K562 (cell line): Measurements from ENCODE around the gene RTL10. TPM values are rescaled to one million over a fixed set of nuclear protein-coding genes. Genes with fewer than 3 reads are reported as not detected.

ENCODE experiments used
- ATAC-seq: fragments of 200-7000 bp; cut with Tn5 transposase; 3 replicates; pipeline ENCODE4 v1.9.1; 2020; ENCODE audit warnings: moderate library complexity
- BruUV-seq: library from RNA; stranded (reverse); fragments of 400-500 nt; replicated peaks from 2 replicates; lab custom pipeline; 2021; lab: Mats Ljungman, UMichigan
- CTCF ChIA-PET: fragments of 300-600 bp; formaldehyde crosslinking; extraction: SDS; loops from one replicate; lab custom pipeline; 2021; ENCODE audit warnings: low intra/inter-chr PET ratio; lab: Yijun Ruan, JAX
- POLR2A ChIA-PET: fragments of 300-600, 350-650 bp; sonication (Branson Sonifier 250); formaldehyde crosslinking; extraction: SDS; loops from one replicate; lab custom pipeline; 2021; ENCODE audit warnings: antibody characterized with exemption, inconsistent platforms; lab: Yijun Ruan, JAX
- DNase-seq, 4 experiments: peaks; one replicate each; pipeline versions ENCODE4 v3.0.0 to v3.0.0-alpha.2; 2011 to 2018; ENCODE audit warnings: low spot score in 3 of 4, mixed read lengths in 3 of 4; ENCODE audit errors: extremely low read depth in 1 of 4
- FAIRE-seq: peaks from 2 replicates; lab custom pipeline; 2011; peaks lifted over from hg19 to GRCh38; lab: Jason Lieb, UNC
- H2AFZ ChIP-seq: 2 replicates; pipeline ENCODE4 v1.6.0; 2011; ENCODE audit warnings: low read depth, low read length, control low read depth, inconsistent platforms
- H3K27ac ChIP-seq: fragments of 200-600 bp; 3 replicates; pipeline ENCODE4 v1.8.0; 2011; ENCODE audit warnings: low read depth, mild to moderate bottlenecking, control low read depth, inconsistent platforms, low read length, moderate library complexity, mixed read lengths; ENCODE audit errors: extremely low read depth
- H3K27me3 ChIP-seq, 2 experiments: fragments of 300-600 bp in 1 of 2; 2 replicates in 1 of 2; 3 replicates in 1 of 2; pipeline versions ENCODE4 v1.6.0 to v1.8.0; 2011; ENCODE audit warnings: inconsistent platforms in 2 of 2, low read length in 2 of 2, mild to moderate bottlenecking in 1 of 2, mixed read lengths in 1 of 2, moderate library complexity in 1 of 2; ENCODE audit not compliant: control insufficient read depth in 2 of 2, insufficient read depth in 2 of 2
- H3K36me3 ChIP-seq: fragments of 300-600 bp; 3 replicates; pipeline ENCODE4 v1.8.0; 2011; ENCODE audit warnings: mild to moderate bottlenecking, low read length, inconsistent platforms; ENCODE audit not compliant: control insufficient read depth, insufficient read depth
- H3K4me1 ChIP-seq, 2 experiments: fragments of 200-600 bp in 1 of 2; replicated peaks in 1 of 2; 2 replicates in 1 of 2; 3 replicates in 1 of 2; pipeline versions ENCODE4 v1.5.1 to v1.8.0; 2011; ENCODE audit warnings: inconsistent platforms in 2 of 2, low read length in 2 of 2, mild to moderate bottlenecking in 1 of 2, mixed read lengths in 1 of 2, moderate library complexity in 1 of 2; ENCODE audit not compliant: control insufficient read depth in 2 of 2, insufficient read depth in 2 of 2
- H3K4me2 ChIP-seq: 2 replicates; pipeline ENCODE4 v1.6.1; 2011; ENCODE audit warnings: low read length, control low read depth, inconsistent platforms, mixed read lengths; ENCODE audit not compliant: insufficient read depth
- H3K4me3 ChIP-seq: fragments of 200-600 bp; sonication (generic), shearing (Covaris generic); 2 replicates; pipeline ENCODE4 v1.5.1; 2016; ENCODE audit warnings: control low read depth, inconsistent platforms
- H3K79me2 ChIP-seq: fragments of 200-600 bp; 3 replicates; pipeline ENCODE4 v1.8.0; 2011; ENCODE audit warnings: low read length, inconsistent platforms; ENCODE audit not compliant: control insufficient read depth, insufficient read depth
- H3K9ac ChIP-seq, 2 experiments: 2 replicates each; pipeline versions ENCODE4 v1.6.0 to v1.6.1; 2011; ENCODE audit warnings: low read depth in 2 of 2, low read length in 2 of 2, control low read depth in 1 of 2, inconsistent platforms in 1 of 2, mild to moderate bottlenecking in 1 of 2, mixed read lengths in 1 of 2; ENCODE audit not compliant: insufficient read depth in 1 of 2
- H3K9me1 ChIP-seq: one replicate; pipeline ENCODE4 v1.6.0; 2011; ENCODE audit warnings: inconsistent platforms, mild to moderate bottlenecking, low read length, moderate library complexity; ENCODE audit not compliant: control insufficient read depth, insufficient read depth
- H3K9me3 ChIP-seq: replicated peaks from 2 replicates; pipeline ENCODE4 v1.5.1; 2011; ENCODE audit warnings: low read depth, low read length, inconsistent platforms; ENCODE audit not compliant: control insufficient read depth, insufficient read depth
- H4K20me1 ChIP-seq: replicated peaks from 2 replicates; pipeline ENCODE4 v1.6.1; 2011; ENCODE audit warnings: low read length, inconsistent platforms, mixed read lengths; ENCODE audit not compliant: control insufficient read depth, insufficient read depth
- BDP1 ChIP-seq: IDR thresholded peaks from 3 replicates; pipeline ENCODE4 v1.6.1; 2011; ENCODE audit not compliant: insufficient read length, insufficient read depth
- BRF1 ChIP-seq: IDR thresholded peaks from 3 replicates; pipeline ENCODE4 v1.6.1; 2011; ENCODE audit warnings: borderline replicate concordance, mild to moderate bottlenecking; ENCODE audit not compliant: insufficient read length; ENCODE audit errors: extremely low read depth
- CEBPB ChIP-seq: fragments of 450-650 bp; IDR thresholded peaks from 2 replicates; pipeline ENCODE4 v1.6.1; 2016; ENCODE audit warnings: missing genetic modification characterization, missing compliant biosample characterization
- DACH1 ChIP-seq: fragments of 450-650 bp; IDR thresholded peaks from 2 replicates; pipeline ENCODE4 v1.6.1; 2018; ENCODE audit not compliant: partially characterized antibody
- ETV6 ChIP-seq, 3 experiments: fragments of 150-350 bp in 1 of 3; sonication (generic) in 1 of 3; formaldehyde crosslinking in 1 of 3; IDR thresholded peaks; 2 replicates each; pipeline versions ENCODE4 v1.6.1 to v1.8.0; 2014 to 2022; ENCODE audit warnings: borderline replicate concordance in 2 of 3, low read depth in 2 of 3, antibody characterized with exemption in 1 of 3, low read length in 1 of 3, mild to moderate bottlenecking in 1 of 3, missing genetic modification reagents in 1 of 3
- FOSL1 ChIP-seq: fragments of 200-800 bp; sonication (Bioruptor generic); conservative IDR thresholded peaks from 2 replicates; pipeline ENCODE4 v1.6.1; 2016; ENCODE audit warnings: missing genetic modification characterization, missing compliant biosample characterization
- FOXP1 ChIP-seq: sonication (generic); formaldehyde crosslinking; IDR thresholded peaks from 2 replicates; pipeline ENCODE4 v1.8.0; 2022; ENCODE audit warnings: mild to moderate bottlenecking, missing genetic modification reagents
- HCFC1 ChIP-seq: IDR thresholded peaks from 2 replicates; pipeline ENCODE4 v1.6.1; 2012; ENCODE audit warnings: low read depth, low read length, improper control_type of control experiment
- HNRNPLL ChIP-seq: fragments of 200-400 bp; formaldehyde crosslinking; IDR thresholded peaks from 2 replicates; pipeline ENCODE4 v1.6.1; 2017; ENCODE audit warnings: low read length, low read depth, mild to moderate bottlenecking; ENCODE audit not compliant: poor library complexity, severe bottlenecking
- JUNB ChIP-seq: fragments of 450-650 bp; formaldehyde crosslinking; conservative IDR thresholded peaks from 2 replicates; pipeline ENCODE4 v1.4.0; 2020; ENCODE audit warnings: mild to moderate bottlenecking
- KDM5B ChIP-seq: fragments of 200-600 bp; sonication (generic); IDR thresholded peaks from 2 replicates; pipeline ENCODE4 v1.6.1; 2012; ENCODE audit warnings: low read depth, mild to moderate bottlenecking, moderate library complexity, low read length, control low read depth, inconsistent platforms; ENCODE audit not compliant: insufficient replicate concordance
- MBD1 ChIP-seq: fragments of 250-450 bp; sonication (Bioruptor Pico); IDR thresholded peaks from 2 replicates; pipeline ENCODE4 v1.8.0; 2022; ENCODE audit warnings: inconsistent platforms
- PHF20 ChIP-seq: fragments of 450-650 bp; IDR thresholded peaks from 2 replicates; pipeline ENCODE4 v1.6.1; 2018; ENCODE audit not compliant: partially characterized antibody
- SREBF2 ChIP-seq: sonication (generic); formaldehyde crosslinking; IDR thresholded peaks from 2 replicates; pipeline ENCODE4 v1.4.0; 2020; ENCODE audit warnings: mild to moderate bottlenecking, missing genetic modification reagents
- ZNF12 ChIP-seq: sonication (generic); formaldehyde crosslinking; IDR thresholded peaks from 2 replicates; pipeline ENCODE4 v1.4.0; 2020; ENCODE audit warnings: mild to moderate bottlenecking, missing genetic modification reagents
- ZNF121 ChIP-seq: sonication (generic); formaldehyde crosslinking; conservative IDR thresholded peaks from 2 replicates; pipeline ENCODE4 v1.8.0; 2022; ENCODE audit warnings: missing genetic modification reagents
- ZNF311 ChIP-seq: fragments of 250-450 bp; sonication (Bioruptor Pico); IDR thresholded peaks from 2 replicates; pipeline ENCODE4 v1.4.0; 2020; ENCODE audit warnings: mild to moderate bottlenecking, moderate library complexity
- ZNF316 ChIP-seq: fragments of 450-650 bp; IDR thresholded peaks from 2 replicates; pipeline ENCODE4 v1.6.1; 2016
- ZNF436 ChIP-seq: fragments of 250-450, 450-650 bp; sonication (Bioruptor Pico); formaldehyde crosslinking; IDR thresholded peaks from 2 replicates; pipeline ENCODE4 v1.7.0; 2020; ENCODE audit warnings: mild to moderate bottlenecking
- ZNF507 ChIP-seq: conservative IDR thresholded peaks from 2 replicates; pipeline ENCODE4 v1.6.1; 2017; ENCODE audit warnings: missing genetic modification characterization, missing compliant biosample characterization
- ZNF668 ChIP-seq: fragments of 250-450 bp; sonication (Bioruptor Pico); IDR thresholded peaks from 2 replicates; pipeline ENCODE4 v1.8.0; 2022; ENCODE audit warnings: mild to moderate bottlenecking, inconsistent platforms
- WGBS: fragments of 100-300 bp; shearing (Covaris generic); methylation state at CpG from one replicate; pipeline ENCODE4 v1.1.6; 2016; ENCODE audit warnings: low coverage, mixed read lengths; ENCODE audit not compliant: insufficient coverage; ENCODE audit errors: missing lambda C conversion rate; 5-methylcytosine and 5-hydroxymethylcytosine counted together
- in situ Hi-C: fragments of 300-500 bp; cut with MboI; formaldehyde crosslinking; loops from 4 replicates; pipeline ENCODE4 v1.15.0; 2018; ENCODE audit warnings: inconsistent platforms, mixed read lengths
- intact Hi-C: fragments of 100-400 bp; cut with micrococcal nuclease; formaldehyde crosslinking; loops from 2 replicates; pipeline ENCODE4 v1.14.2; 2022
- polyA plus RNA-seq, 8 experiments: library from polyadenylated mRNA; depleted of rRNA in 4 of 8; stranded (reverse) in 5 of 8; unstranded in 3 of 8; fragments of >200 nt; fragmentation: Nextera tagmentation in 2 of 8; fragmentation: Illumina TruSeq in 1 of 8; extraction: Ambion mirVana in 2 of 8; extraction: Trizol in 1 of 8; gene quantifications; 2 replicates each; pipeline versions ENCODE4 v1.2.1 to v1.2.3, GENCODE V29; 2011 to 2014; ENCODE audit warnings: inconsistent platforms in 1 of 8, missing spikeins in 1 of 8
- total RNA-seq, 7 experiments: library from RNA; depleted of rRNA in 6 of 7; stranded (reverse); fragments of >200 nt in 6 of 7; fragmentation: Illumina TruSeq in 2 of 7; extraction: Trizol in 2 of 7; gene quantifications; 2 replicates each; pipeline versions ENCODE4 v1.2.1 to v1.2.3, GENCODE V29; 2011 to 2021; ENCODE audit warnings: low replicate concordance in 1 of 7

Gene RTL10
- total and polyA plus RNA-seq, 9 of the 15 experiments (the other 6 are each of a cell fraction or from before 2014, with no cell fraction given): 19.8 to 75.5 (median 32.5) TPM

GRCh38 chr22:19849835-19850762 lies 4.6 kb downstream of the RTL10 start:
- POLR2A ChIA-PET: interaction anchor here (0.6 to 13.6 kb wide), 12 partner anchors 9 to 734 kb away, joined by 3 to 247 read pairs (median 5); partner anchors contain the start of gene ESS2
- in situ Hi-C loops (no loop called here), intact Hi-C loops (loop anchor here (5.0 to 10.0 kb wide), 3 partner anchors 33 to 175 kb away; partner anchors contain the start of gene TANGO2)
- FAIRE-seq: no peak
- Histone ChIP-seq H3K27ac (no peak overlapping the region), H3K4me1 (peaks cover 13 to 73% of the 10 kb centered on the region in 2 experiments), H3K9ac (peak overlapping the region in 1 of 2 experiments; percentile 63; a peak in 2 of 4 replicates), H3K9me1 (peaks cover 21% of the 10 kb centered on the region), H3K27me3 (no peaks in the 10 kb centered on the region), H3K4me3 (no peak overlapping the region), H3K4me2 (no peak overlapping the region), H3K36me3 (peaks cover 60% of the 10 kb centered on the region), H3K9me3 (peaks cover 5% of the 10 kb centered on the region; the same call in 1 of the 2 replicates), H4K20me1 (peaks cover 48% of the 10 kb centered on the region; the same call in 1 of the 2 replicates), H3K79me2 (peaks cover 63% of the 10 kb centered on the region), H2AFZ (no peak overlapping the region)
- 89% methylated on average over 9 of the region's 9 CpGs for WGBS
- ATAC-seq: no peak
- no peak for DNase-seq
- no TSS peak for BruUV-seq
- CTCF ChIA-PET: interaction anchor here (0.5 kb wide), 1 partner anchor 101 kb away, joined by 3 read pairs; no protein-coding TSS in a partner anchor
- TF ChIP-seq KDM5B (peak; percentile 63), FOXP1 (CRISPR knock-in tag) (no peak), HNRNPLL (no peak), HCFC1 (no peak), ZNF121 (CRISPR knock-in tag) (no peak), ZNF436 (peak; percentile 51; the same call in 1 of the 2 replicates), BDP1 (no peak), JUNB (CRISPR knock-in tag) (0 out of 2 replicates have a peak, but pooled peaks have one; percentile 24), MBD1 (CRISPR knock-in tag) (no peak), ZNF311 (CRISPR knock-in tag) (no peak), ETV6 (IDR thresholded peaks at IDR 0.05; ENCODE audit: borderline replicate concordance in 1 of 2, low read depth in 2 of 2, low read length in 1 of 2) (no peak), ETV6 (CRISPR knock-in tag; IDR thresholded peaks at IDR 0.05; ENCODE audit: borderline replicate concordance) (no peak), DACH1 (no peak), ZNF12 (no peak), ZNF507 (tag) (no peak), ZNF316 (no peak), ZNF668 (CRISPR knock-in tag) (no peak), FOSL1 (tag) (no peak), PHF20 (no peak), BRF1 (no peak), CEBPB (tag) (no peak), SREBF2 (CRISPR knock-in tag) (no peak)
